Measurements from ENCODE around the gene UQCRHL.

DNA sequence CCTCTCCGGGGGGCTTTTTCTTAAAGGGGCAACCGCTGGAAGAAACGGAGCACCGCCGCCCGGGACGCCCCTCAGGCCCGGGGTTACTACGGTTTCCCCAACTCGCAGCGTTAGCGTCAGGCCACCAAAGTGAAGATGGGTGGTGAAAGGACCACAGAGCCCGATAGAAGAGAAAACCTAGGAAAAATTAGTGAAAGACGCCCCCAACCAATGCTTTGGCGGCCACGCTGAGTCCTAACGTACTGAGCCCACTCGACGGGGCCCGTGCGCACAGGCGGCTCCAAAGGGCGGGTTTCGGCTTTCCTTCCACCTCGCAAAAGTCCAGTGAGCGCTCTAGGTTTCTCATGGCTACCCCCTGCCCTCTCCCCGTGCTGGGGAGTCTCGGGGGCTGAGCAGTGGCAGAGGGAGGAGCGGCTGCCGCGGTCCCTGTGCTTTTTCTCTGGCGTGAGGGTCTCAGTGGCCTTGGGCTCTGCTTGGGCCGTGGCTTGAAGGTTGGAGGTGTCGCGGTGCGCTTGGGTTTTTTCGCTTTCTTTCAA is 27.8 kb upstream of the UQCRHL start:
- TF ChIP-seq, protein P1, sequence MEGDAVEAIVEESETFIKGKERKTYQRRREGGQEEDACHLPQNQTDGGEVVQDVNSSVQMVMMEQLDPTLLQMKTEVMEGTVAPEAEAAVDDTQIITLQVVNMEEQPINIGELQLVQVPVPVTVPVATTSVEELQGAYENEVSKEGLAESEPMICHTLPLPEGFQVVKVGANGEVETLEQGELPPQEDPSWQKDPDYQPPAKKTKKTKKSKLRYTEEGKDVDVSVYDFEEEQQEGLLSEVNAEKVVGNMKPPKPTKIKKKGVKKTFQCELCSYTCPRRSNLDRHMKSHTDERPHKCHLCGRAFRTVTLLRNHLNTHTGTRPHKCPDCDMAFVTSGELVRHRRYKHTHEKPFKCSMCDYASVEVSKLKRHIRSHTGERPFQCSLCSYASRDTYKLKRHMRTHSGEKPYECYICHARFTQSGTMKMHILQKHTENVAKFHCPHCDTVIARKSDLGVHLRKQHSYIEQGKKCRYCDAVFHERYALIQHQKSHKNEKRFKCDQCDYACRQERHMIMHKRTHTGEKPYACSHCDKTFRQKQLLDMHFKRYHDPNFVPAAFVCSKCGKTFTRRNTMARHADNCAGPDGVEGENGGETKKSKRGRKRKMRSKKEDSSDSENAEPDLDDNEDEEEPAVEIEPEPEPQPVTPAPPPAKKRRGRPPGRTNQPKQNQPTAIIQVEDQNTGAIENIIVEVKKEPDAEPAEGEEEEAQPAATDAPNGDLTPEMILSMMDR (IDR thresholded peaks at IDR 0.05): no peak
- TF ChIP-seq POLR2A (IDR thresholded peaks at IDR 0.05) (no peak), EP300 (IDR thresholded peaks at IDR 0.05) (no peak), POLR2AphosphoS5 (IDR thresholded peaks at IDR 0.05) (no peak)
